Activated CD4-positive, CD25-positive, alpha-beta regulatory T cell treated with anti-CD3 and anti-CD28 coated beads, Interleukin-2, amount 50 U/mL, for 24 hours (primary cell): ENCODE results near the gene UNC13D.

Experiments used
- ATAC-seq, 2 donors: fragments of 150-1000 bp; cut with Tn5 transposase; one replicate each; pipeline ENCODE4 v1.10.0; 2021; ENCODE audit warnings: mild to moderate bottlenecking in 1 of 2, moderate library complexity in 1 of 2

The UNC13D gene

GRCh38 chr17:75849724-75850123 is 5.5 kb upstream of the UNC13D start:
- ATAC-seq = no peak

GRCh38 chr17:75849279-75849646 is 5.1 kb upstream of the UNC13D start:
- no peak for ATAC-seq

- ATAC-seq = peak in 1 of 2 donors; percentile 21
Measured at GRCh38 chr17:75848523-75849278, 4.5 kb upstream of the UNC13D start.

GRCh38 chr17:75847614-75848522 is 3.7 kb upstream of the UNC13D start:
- ATAC-seq = no peak

GRCh38 chr17:75846692-75847613 is 2.7 kb upstream of the UNC13D start:
- ATAC-seq = no peak

GRCh38 chr17:75845933-75846691 is 1.9 kb upstream of the UNC13D start:
- no peak for ATAC-seq

GRCh38 chr17:75845058-75845711 is 981 bp upstream of the UNC13D start:
- ATAC-seq = peak; percentile 59 to 62

- ATAC-seq = peak; percentile 4 to 5
Measured at GRCh38 chr17:75844530-75845057, 390 bp upstream of the UNC13D start.

- ATAC-seq = peak; percentile 28 to 44
Measured at GRCh38 chr17:75842963-75843576, 1.1 kb downstream of the UNC13D start.

GRCh38 chr17:75842411-75842810 is 1.8 kb downstream of the UNC13D start:
- no peak for ATAC-seq

- no peak for ATAC-seq
Measured at GRCh38 chr17:75840799-75841164, 3.4 kb downstream of the UNC13D start.

- ATAC-seq = no peak
Measured at GRCh38 chr17:75839942-75840798, 4.0 kb downstream of the UNC13D start.

GRCh38 chr17:75838410-75838809 is 5.8 kb downstream of the UNC13D start:
- no peak for ATAC-seq

GRCh38 chr17:75837899-75838298 is 6.3 kb downstream of the UNC13D start:
- no peak for ATAC-seq

- ATAC-seq = no peak
Measured at GRCh38 chr17:75836605-75837004, 7.6 kb downstream of the UNC13D start.

- no peak for ATAC-seq
Measured at GRCh38 chr17:75835654-75835987, 8.6 kb downstream of the UNC13D start.

GRCh38 chr17:75834928-75835653 is 9.1 kb downstream of the UNC13D start:
- no peak for ATAC-seq

GRCh38 chr17:75834279-75834920 is 9.8 kb downstream of the UNC13D start:
- ATAC-seq = no peak
